Measurements from ENCODE around the gene KCNQ5. TPM values are rescaled to one million over a fixed set of nuclear protein-coding genes. Genes with fewer than 3 reads are reported as not detected.

The KCNQ5 gene
- total and polyA plus RNA-seq, 2 donors (not counting 1 experiment from before 2014, with no cell fraction given) = 0.74 to 4.6 TPM

GRCh38 chr6:72941751-72942150 lies 319.9 kb downstream of the KCNQ5 start:
- H2AFZ ChIP-seq (ENCODE audit: low read length) = no peak overlapping the region
- no peak for TF ChIP-seq EZH2 (IDR thresholded peaks at IDR 0.05; ENCODE audit: low read length, missing control alignments)
- TF ChIP-seq, protein P1, sequence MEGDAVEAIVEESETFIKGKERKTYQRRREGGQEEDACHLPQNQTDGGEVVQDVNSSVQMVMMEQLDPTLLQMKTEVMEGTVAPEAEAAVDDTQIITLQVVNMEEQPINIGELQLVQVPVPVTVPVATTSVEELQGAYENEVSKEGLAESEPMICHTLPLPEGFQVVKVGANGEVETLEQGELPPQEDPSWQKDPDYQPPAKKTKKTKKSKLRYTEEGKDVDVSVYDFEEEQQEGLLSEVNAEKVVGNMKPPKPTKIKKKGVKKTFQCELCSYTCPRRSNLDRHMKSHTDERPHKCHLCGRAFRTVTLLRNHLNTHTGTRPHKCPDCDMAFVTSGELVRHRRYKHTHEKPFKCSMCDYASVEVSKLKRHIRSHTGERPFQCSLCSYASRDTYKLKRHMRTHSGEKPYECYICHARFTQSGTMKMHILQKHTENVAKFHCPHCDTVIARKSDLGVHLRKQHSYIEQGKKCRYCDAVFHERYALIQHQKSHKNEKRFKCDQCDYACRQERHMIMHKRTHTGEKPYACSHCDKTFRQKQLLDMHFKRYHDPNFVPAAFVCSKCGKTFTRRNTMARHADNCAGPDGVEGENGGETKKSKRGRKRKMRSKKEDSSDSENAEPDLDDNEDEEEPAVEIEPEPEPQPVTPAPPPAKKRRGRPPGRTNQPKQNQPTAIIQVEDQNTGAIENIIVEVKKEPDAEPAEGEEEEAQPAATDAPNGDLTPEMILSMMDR (conservative IDR thresholded peaks at IDR 0.05 in 1 of 2, IDR thresholded peaks at IDR 0.05 in 1 of 2; ENCODE audit: low read depth in 1 of 2, low read length in 2 of 2) = no peak
- no peak overlapping the region for H3K27ac ChIP-seq (ENCODE audit: insufficient read depth, low read length)
- no peaks in the 10 kb centered on the region for H3K27me3 ChIP-seq (ENCODE audit: control insufficient read depth, insufficient read depth, low read length)
- H3K9ac ChIP-seq (ENCODE audit: insufficient read depth, low read length) = no peak overlapping the region
- H3K79me2 ChIP-seq (ENCODE audit: control insufficient read depth, insufficient read depth, low read length) = no peaks in the 10 kb centered on the region
- no peak overlapping the region for H3K4me3 ChIP-seq (replicated peaks in 1 of 4; ENCODE audit: control extremely low read depth in 1 of 4, insufficient read depth in 1 of 4, low read depth in 3 of 4, low read length in 4 of 4)
- H3K9me3 ChIP-seq (ENCODE audit: control insufficient read depth, insufficient read depth, low read depth, low read length) = no peaks in the 10 kb centered on the region
- H3K4me2 ChIP-seq (ENCODE audit: extremely low read depth, insufficient read depth, low read length) = no peak overlapping the region
- no peak for DNase-seq (ENCODE audit: low read depth in 2 of 2)
- no peaks in the 10 kb centered on the region for H4K20me1 ChIP-seq (ENCODE audit: control insufficient read depth, extremely low read depth, insufficient read depth, low read length)
- no peaks in the 10 kb centered on the region for H3K36me3 ChIP-seq (ENCODE audit: control insufficient read depth, insufficient read depth, low read length)
- no peaks in the 10 kb centered on the region for H3K4me1 ChIP-seq (ENCODE audit: control insufficient read depth, extremely low read depth, insufficient read depth, low read length)

GRCh38 chr6:72943699-72944098 lies 321.8 kb downstream of the KCNQ5 start:
- H3K4me1 ChIP-seq (ENCODE audit: control insufficient read depth, extremely low read depth, insufficient read depth, low read length) = no peaks in the 10 kb centered on the region
- no peak for DNase-seq (ENCODE audit: low read depth in 2 of 2)
- no peak overlapping the region for H3K4me2 ChIP-seq (ENCODE audit: extremely low read depth, insufficient read depth, low read length)
- H4K20me1 ChIP-seq (ENCODE audit: control insufficient read depth, extremely low read depth, insufficient read depth, low read length) = no peaks in the 10 kb centered on the region
- no peaks in the 10 kb centered on the region for H3K9me3 ChIP-seq (ENCODE audit: control insufficient read depth, insufficient read depth, low read depth, low read length)
- no peak overlapping the region for H3K27ac ChIP-seq (ENCODE audit: insufficient read depth, low read length)
- H2AFZ ChIP-seq (ENCODE audit: low read length) = no peak overlapping the region
- no peaks in the 10 kb centered on the region for H3K36me3 ChIP-seq (ENCODE audit: control insufficient read depth, insufficient read depth, low read length)
- H3K9ac ChIP-seq (ENCODE audit: insufficient read depth, low read length) = no peak overlapping the region
- H3K4me3 ChIP-seq (replicated peaks in 1 of 4; ENCODE audit: control extremely low read depth in 1 of 4, insufficient read depth in 1 of 4, low read depth in 3 of 4, low read length in 4 of 4) = no peak overlapping the region
- H3K27me3 ChIP-seq (ENCODE audit: control insufficient read depth, insufficient read depth, low read length) = no peaks in the 10 kb centered on the region
- no peaks in the 10 kb centered on the region for H3K79me2 ChIP-seq (ENCODE audit: control insufficient read depth, insufficient read depth, low read length)
- TF ChIP-seq, protein P1 (conservative IDR thresholded peaks at IDR 0.05 in 1 of 2, IDR thresholded peaks at IDR 0.05 in 1 of 2; ENCODE audit: low read depth in 1 of 2, low read length in 2 of 2) = no peak
- no peak for TF ChIP-seq EZH2 (IDR thresholded peaks at IDR 0.05; ENCODE audit: low read length, missing control alignments)

- Histone ChIP-seq H3K4me3 (replicated peaks in 1 of 4; ENCODE audit: control extremely low read depth in 1 of 4, insufficient read depth in 1 of 4, low read depth in 3 of 4, low read length in 4 of 4) (no peak overlapping the region), H3K9ac (ENCODE audit: insufficient read depth, low read length) (no peak overlapping the region), H3K9me3 (ENCODE audit: control insufficient read depth, insufficient read depth, low read depth, low read length) (no peaks in the 10 kb centered on the region), H3K36me3 (ENCODE audit: control insufficient read depth, insufficient read depth, low read length) (no peaks in the 10 kb centered on the region), H3K27me3 (ENCODE audit: control insufficient read depth, insufficient read depth, low read length) (no peaks in the 10 kb centered on the region), H3K4me2 (ENCODE audit: extremely low read depth, insufficient read depth, low read length) (no peak overlapping the region), H4K20me1 (ENCODE audit: control insufficient read depth, extremely low read depth, insufficient read depth, low read length) (no peaks in the 10 kb centered on the region), H3K4me1 (ENCODE audit: control insufficient read depth, extremely low read depth, insufficient read depth, low read length) (no peaks in the 10 kb centered on the region), H3K27ac (ENCODE audit: insufficient read depth, low read length) (no peak overlapping the region), H2AFZ (ENCODE audit: low read length) (no peak overlapping the region), H3K79me2 (ENCODE audit: control insufficient read depth, insufficient read depth, low read length) (no peaks in the 10 kb centered on the region)
- DNase-seq (ENCODE audit: low read depth in 2 of 2) = peak in 1 of 2 donors; percentile 27
- TF ChIP-seq EZH2 (IDR thresholded peaks at IDR 0.05; ENCODE audit: low read length, missing control alignments) = no peak
- TF ChIP-seq, protein P1 (conservative IDR thresholded peaks at IDR 0.05 in 1 of 2, IDR thresholded peaks at IDR 0.05 in 1 of 2; ENCODE audit: low read depth in 1 of 2, low read length in 2 of 2) = no peak
These were observed 322.8 kb downstream of the KCNQ5 start for GRCh38 chr6:72944660-72945059.
